ENCODE measurements around the gene SPATA21. TPM values are rescaled to one million over a fixed set of nuclear protein-coding genes. Genes with fewer than 3 reads are reported as not detected.

The SPATA21 gene
- total and polyA plus RNA-seq, 4 donors = 0.08 to 0.42 TPM; not detected in 2

DNA sequence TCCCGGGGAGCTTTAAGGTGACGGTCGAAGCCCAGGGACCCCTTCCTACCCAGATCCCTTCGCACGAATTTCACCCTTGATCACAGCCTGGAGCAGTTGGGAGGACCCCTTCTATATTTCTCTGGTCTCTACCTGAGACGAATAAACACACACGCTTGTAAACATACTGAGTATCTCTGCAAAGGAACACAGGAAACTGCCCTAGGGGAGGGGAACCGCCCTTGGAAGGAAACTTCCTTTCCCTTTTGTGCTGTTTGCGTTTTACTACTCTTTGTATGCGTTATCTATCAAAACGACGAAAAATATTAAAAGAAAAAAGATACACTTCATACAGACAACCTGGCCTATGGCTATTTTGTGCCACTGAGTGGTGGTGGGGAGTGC lies 4.0 kb upstream of the SPATA21 start:
- H3K27me3 ChIP-seq (ENCODE audit: control insufficient read depth in 4 of 4, insufficient read depth in 4 of 4, low read length in 3 of 4) = no peaks in the 10 kb centered on the region
- H3K4me1 ChIP-seq (ENCODE audit: control insufficient read depth in 4 of 4, insufficient read depth in 4 of 4, low read length in 3 of 4) = peaks cover 3 to 27% (median 13%) of the 10 kb centered on the region in 4 donors
- peak overlapping the region; percentile 73 to 97 (median 92) for H3K4me3 ChIP-seq (ENCODE audit: low read depth in 1 of 3, low read length in 3 of 3)
- no peaks in the 10 kb centered on the region for H3K9me3 ChIP-seq (ENCODE audit: control insufficient read depth in 4 of 4, low read length in 3 of 4)
- WGBS = 7% methylated on average over 12 of the region's 12 CpGs
- H3K9ac ChIP-seq (ENCODE audit: low read depth in 1 of 2, low read length in 2 of 2) = peak overlapping the region; percentile 54 to 57
- DNase-seq (ENCODE audit: low spot score) = no peak
- peaks cover 4 to 7% (median 7%) of the 10 kb centered on the region in 4 donors for H3K36me3 ChIP-seq (ENCODE audit: control insufficient read depth in 4 of 4, insufficient read depth in 3 of 4, low read depth in 1 of 4, low read length in 3 of 4)
- TF ChIP-seq NR2F2 (IDR thresholded peaks at IDR 0.05) (no peak), FOXA1 (IDR thresholded peaks at IDR 0.05) (no peak), HNF4G (IDR thresholded peaks at IDR 0.05) (no peak), GABPA (IDR thresholded peaks at IDR 0.05 in 1 of 2, conservative IDR thresholded peaks at IDR 0.05 in 1 of 2) (no peak)
- H3K27ac ChIP-seq (ENCODE audit: low read depth in 1 of 2, low read length in 2 of 2) = peak overlapping the region; percentile 63 to 73

DNA sequence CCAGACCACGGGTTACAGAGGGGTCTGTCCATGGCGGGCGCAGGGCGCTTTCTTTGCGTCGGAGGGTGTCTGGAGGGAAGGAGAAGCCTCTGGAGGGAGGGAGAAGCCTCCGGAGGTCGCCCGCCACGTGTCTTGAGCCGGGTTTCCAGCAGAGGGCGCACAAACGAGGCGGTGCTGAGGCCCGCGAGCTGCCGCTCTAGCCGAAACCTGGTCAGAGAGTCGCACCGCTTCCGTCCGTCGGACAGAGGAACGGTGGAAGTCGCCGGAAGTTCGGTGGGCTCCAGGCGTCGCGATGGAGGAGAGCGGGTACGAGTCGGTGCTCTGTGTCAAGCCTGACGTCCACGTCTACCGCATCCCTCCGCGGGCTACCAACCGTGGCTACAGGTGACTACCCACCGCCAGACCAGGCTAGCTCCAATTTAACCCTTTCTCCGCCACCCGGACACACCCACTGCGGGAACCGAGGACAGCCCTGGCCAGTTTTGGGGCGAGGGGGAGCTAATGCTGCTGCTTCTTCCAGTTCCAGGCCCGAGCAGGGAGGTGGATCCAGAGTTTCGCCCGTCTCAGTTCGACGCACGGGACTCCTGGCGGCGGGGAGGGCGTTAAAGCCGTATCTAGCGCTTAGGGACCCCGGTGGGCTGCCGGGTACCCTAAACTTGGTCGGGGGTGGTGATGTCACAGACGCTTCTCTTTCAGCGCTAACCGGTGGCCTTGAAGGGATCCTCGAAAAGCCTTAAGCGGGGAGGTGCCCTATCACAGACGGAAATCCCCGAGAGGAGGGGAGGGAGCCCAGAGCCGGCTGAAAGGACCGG lies 3.5 kb upstream of the SPATA21 start, which contains the start of gene NECAP2:
Gene NECAP2, plus strand, starts transcription at position 255 of the 812 bp plus-strand sequence. Its CDS starts 38 bp downstream, at position 293.
- Histone ChIP-seq H3K27ac (ENCODE audit: low read depth in 1 of 2, low read length in 2 of 2) (peak within 1 kb of the TSS; percentile 63 to 73), H3K9me3 (ENCODE audit: control insufficient read depth in 4 of 4, low read length in 3 of 4) (no peaks in the 10 kb centered on the region), H3K36me3 (ENCODE audit: control insufficient read depth in 4 of 4, insufficient read depth in 3 of 4, low read depth in 1 of 4, low read length in 3 of 4) (peaks cover 3 to 7% (median 5%) of the 10 kb centered on the region in 4 donors), H3K27me3 (ENCODE audit: control insufficient read depth in 4 of 4, insufficient read depth in 4 of 4, low read length in 3 of 4) (no peaks in the 10 kb centered on the region), H3K9ac (ENCODE audit: low read depth in 1 of 2, low read length in 2 of 2) (peak within 1 kb of the TSS; percentile 54 to 57), H3K4me3 (ENCODE audit: low read depth in 1 of 3, low read length in 3 of 3) (peak within 1 kb of the TSS; percentile 73 to 97 (median 92)), H3K4me1 (ENCODE audit: control insufficient read depth in 4 of 4, insufficient read depth in 4 of 4, low read length in 3 of 4) (peaks cover 3 to 27% (median 13%) of the 10 kb centered on the region in 4 donors)
- WGBS = under 1% methylated on average over 68 of the region's 68 CpGs
- TF ChIP-seq, protein P1, sequence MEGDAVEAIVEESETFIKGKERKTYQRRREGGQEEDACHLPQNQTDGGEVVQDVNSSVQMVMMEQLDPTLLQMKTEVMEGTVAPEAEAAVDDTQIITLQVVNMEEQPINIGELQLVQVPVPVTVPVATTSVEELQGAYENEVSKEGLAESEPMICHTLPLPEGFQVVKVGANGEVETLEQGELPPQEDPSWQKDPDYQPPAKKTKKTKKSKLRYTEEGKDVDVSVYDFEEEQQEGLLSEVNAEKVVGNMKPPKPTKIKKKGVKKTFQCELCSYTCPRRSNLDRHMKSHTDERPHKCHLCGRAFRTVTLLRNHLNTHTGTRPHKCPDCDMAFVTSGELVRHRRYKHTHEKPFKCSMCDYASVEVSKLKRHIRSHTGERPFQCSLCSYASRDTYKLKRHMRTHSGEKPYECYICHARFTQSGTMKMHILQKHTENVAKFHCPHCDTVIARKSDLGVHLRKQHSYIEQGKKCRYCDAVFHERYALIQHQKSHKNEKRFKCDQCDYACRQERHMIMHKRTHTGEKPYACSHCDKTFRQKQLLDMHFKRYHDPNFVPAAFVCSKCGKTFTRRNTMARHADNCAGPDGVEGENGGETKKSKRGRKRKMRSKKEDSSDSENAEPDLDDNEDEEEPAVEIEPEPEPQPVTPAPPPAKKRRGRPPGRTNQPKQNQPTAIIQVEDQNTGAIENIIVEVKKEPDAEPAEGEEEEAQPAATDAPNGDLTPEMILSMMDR (IDR thresholded peaks at IDR 0.05; ENCODE audit: low read depth, low read length, missing input control) = peak; percentile 74
- TF ChIP-seq NR2F2 (IDR thresholded peaks at IDR 0.05) = peak; percentile 52
- TF ChIP-seq HNF4G (IDR thresholded peaks at IDR 0.05) = no peak
- no peak for TF ChIP-seq TAF1 (conservative IDR thresholded peaks at IDR 0.05)
- TF ChIP-seq, protein P2, sequence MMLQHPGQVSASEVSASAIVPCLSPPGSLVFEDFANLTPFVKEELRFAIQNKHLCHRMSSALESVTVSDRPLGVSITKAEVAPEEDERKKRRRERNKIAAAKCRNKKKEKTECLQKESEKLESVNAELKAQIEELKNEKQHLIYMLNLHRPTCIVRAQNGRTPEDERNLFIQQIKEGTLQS (IDR thresholded peaks at IDR 0.05) = no peak
- no peak for TF ChIP-seq HNF4A (conservative IDR thresholded peaks at IDR 0.05)
- TF ChIP-seq GABPA (IDR thresholded peaks at IDR 0.05 in 1 of 2, conservative IDR thresholded peaks at IDR 0.05 in 1 of 2) = peak; percentile 72 to 92
- TF ChIP-seq FOXA1 (IDR thresholded peaks at IDR 0.05) = no peak
- no peak for TF ChIP-seq EGR1 (IDR thresholded peaks at IDR 0.05; ENCODE audit: low read depth in 2 of 2)
- TF ChIP-seq FOXA2 (IDR thresholded peaks at IDR 0.05) = no peak
- TF ChIP-seq SP1 (IDR thresholded peaks at IDR 0.05) = peak; percentile 30
- TF ChIP-seq RXRA (IDR thresholded peaks at IDR 0.05) = peak; percentile 21 to 55
- TF ChIP-seq, protein P3, sequence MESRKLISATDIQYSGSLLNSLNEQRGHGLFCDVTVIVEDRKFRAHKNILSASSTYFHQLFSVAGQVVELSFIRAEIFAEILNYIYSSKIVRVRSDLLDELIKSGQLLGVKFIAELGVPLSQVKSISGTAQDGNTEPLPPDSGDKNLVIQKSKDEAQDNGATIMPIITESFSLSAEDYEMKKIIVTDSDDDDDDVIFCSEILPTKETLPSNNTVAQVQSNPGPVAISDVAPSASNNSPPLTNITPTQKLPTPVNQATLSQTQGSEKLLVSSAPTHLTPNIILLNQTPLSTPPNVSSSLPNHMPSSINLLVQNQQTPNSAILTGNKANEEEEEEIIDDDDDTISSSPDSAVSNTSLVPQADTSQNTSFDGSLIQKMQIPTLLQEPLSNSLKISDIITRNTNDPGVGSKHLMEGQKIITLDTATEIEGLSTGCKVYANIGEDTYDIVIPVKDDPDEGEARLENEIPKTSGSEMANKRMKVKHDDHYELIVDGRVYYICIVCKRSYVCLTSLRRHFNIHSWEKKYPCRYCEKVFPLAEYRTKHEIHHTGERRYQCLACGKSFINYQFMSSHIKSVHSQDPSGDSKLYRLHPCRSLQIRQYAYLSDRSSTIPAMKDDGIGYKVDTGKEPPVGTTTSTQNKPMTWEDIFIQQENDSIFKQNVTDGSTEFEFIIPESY (IDR thresholded peaks at IDR 0.05) = no peak
- TF ChIP-seq, protein P4, sequence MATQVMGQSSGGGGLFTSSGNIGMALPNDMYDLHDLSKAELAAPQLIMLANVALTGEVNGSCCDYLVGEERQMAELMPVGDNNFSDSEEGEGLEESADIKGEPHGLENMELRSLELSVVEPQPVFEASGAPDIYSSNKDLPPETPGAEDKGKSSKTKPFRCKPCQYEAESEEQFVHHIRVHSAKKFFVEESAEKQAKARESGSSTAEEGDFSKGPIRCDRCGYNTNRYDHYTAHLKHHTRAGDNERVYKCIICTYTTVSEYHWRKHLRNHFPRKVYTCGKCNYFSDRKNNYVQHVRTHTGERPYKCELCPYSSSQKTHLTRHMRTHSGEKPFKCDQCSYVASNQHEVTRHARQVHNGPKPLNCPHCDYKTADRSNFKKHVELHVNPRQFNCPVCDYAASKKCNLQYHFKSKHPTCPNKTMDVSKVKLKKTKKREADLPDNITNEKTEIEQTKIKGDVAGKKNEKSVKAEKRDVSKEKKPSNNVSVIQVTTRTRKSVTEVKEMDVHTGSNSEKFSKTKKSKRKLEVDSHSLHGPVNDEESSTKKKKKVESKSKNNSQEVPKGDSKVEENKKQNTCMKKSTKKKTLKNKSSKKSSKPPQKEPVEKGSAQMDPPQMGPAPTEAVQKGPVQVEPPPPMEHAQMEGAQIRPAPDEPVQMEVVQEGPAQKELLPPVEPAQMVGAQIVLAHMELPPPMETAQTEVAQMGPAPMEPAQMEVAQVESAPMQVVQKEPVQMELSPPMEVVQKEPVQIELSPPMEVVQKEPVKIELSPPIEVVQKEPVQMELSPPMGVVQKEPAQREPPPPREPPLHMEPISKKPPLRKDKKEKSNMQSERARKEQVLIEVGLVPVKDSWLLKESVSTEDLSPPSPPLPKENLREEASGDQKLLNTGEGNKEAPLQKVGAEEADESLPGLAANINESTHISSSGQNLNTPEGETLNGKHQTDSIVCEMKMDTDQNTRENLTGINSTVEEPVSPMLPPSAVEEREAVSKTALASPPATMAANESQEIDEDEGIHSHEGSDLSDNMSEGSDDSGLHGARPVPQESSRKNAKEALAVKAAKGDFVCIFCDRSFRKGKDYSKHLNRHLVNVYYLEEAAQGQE (IDR thresholded peaks at IDR 0.05) = no peak
- TF ChIP-seq, protein P5, sequence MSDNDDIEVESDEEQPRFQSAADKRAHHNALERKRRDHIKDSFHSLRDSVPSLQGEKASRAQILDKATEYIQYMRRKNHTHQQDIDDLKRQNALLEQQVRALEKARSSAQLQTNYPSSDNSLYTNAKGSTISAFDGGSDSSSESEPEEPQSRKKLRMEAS (IDR thresholded peaks at IDR 0.05) = peak; percentile 100
- TF ChIP-seq RAD21 (IDR thresholded peaks at IDR 0.05) = peak; percentile 75 to 85
- TF ChIP-seq JUND (IDR thresholded peaks at IDR 0.05) = no peak
- TF ChIP-seq YY1 (IDR thresholded peaks at IDR 0.05) = peak; percentile 79
- DNase-seq (ENCODE audit: low spot score) = peak; percentile 97
